Activated CD4-positive, CD25-positive, alpha-beta regulatory T cell treated with anti-CD3 and anti-CD28 coated beads, Interleukin-2, amount 50 U/mL, for 16 hours (primary cell): Measurements from ENCODE around the gene LIN7A.

Experiments used
- DNase-seq: peaks from one replicate; pipeline ENCODE4 v3.0.0-alpha.2; 2020; ENCODE audit warnings: low read depth, low spot score

Gene LIN7A, protein sequence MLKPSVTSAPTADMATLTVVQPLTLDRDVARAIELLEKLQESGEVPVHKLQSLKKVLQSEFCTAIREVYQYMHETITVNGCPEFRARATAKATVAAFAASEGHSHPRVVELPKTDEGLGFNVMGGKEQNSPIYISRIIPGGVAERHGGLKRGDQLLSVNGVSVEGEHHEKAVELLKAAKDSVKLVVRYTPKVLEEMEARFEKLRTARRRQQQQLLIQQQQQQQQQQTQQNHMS

DNA sequence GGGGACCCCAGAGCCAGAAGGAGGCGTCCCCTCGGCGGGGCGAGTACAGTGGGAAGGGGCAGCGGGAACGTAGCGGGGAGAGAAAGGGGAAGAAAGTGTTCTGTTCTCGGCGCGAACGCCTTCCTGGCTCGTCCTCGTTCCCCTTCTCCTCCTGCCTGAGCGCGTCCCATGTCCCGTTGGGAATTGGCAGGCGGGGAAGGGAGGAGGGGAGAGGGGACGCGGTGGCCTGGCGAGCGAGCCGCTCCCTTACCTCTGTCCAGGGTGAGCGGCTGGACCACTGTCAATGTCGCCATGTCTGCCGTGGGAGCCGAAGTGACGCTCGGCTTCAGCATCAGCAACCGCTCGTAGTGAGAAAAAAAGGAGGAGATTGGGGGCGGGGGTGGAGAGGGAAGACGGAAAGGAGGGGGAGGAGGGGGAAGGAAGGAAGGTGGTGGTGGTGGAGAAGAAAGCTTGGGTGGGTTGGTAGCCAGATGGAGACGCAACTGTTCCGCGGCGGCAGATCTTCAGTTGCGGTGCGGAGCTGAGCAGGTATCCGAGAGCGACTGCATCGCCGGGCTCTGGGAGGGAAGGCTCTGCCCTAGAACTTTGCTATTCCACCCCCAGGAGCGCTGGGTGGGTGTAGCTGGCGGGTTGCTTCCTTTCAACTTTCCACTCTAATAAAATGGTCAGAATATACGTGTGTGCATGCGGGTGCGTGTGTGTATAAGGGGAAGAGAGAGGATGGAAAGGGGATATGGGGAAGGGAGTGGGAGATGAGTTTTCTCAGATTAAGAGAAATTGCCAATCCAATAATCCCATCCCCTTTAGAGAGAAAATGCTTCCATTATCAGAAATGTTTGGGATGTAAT lies at the start of gene LIN7A:
Gene LIN7A, minus strand, starts transcription at position 544 of the 848 bp plus-strand sequence. Its CDS starts 212 bp downstream, at position 332.
- DNase-seq: no peak

DNA sequence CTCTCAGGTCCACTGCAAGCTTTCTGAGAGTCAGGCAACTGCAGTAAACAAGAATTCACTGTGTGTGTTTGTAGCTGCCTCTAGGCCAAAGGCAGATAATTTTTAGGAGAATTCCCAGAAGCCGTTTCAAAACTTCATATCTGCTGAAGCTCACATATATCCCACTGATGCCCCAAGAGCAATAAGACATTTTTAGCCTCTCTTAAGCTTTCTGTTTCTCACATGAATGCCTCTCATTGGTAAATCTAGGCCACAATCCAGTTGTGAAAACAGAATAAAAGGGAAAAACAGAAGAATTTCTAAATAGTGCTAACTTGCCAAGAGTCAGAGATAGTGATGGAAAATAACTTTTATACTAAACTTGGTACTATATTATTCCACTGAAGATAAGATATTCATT lies 48.5 kb upstream of the LIN7A start:
- DNase-seq: no peak

DNA sequence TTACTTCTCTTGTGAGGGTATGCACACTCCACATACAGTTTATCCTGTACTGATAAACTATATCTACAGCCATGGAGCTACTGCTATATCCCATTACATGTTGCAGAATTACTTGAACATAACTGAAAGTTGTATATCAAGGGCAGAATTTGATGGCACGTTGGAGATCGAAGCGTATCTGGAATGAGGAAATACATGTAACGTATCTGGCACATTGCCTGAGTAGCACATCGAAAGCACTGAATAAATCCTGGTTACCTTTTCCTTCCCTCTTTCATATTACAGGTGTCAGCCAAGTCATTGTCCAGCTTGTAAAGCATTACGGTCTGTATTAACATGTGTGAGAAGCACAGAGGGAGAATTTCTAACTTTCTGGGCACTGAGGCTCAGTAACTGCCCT lies 42.1 kb upstream of the LIN7A start:
- DNase-seq: no peak

DNA sequence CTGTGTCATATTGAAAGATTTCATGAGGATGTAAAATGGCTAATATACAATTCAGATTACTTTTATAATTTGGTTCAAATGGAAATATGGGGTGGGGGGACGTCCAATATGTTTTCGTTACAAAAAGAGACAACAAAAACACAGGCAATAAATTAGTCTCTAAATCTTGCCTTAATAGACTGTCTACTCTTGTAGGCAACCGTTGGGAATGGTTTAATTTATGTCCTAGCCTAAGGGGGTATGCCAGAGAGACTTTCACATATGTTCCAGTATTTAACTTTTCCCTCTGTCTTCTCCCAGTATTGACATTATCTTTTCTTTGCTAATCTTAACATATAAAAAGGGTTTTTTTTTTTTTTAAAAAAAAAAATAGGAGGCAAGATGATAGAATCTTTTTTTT lies 41.5 kb upstream of the LIN7A start:
- no peak for DNase-seq

DNA sequence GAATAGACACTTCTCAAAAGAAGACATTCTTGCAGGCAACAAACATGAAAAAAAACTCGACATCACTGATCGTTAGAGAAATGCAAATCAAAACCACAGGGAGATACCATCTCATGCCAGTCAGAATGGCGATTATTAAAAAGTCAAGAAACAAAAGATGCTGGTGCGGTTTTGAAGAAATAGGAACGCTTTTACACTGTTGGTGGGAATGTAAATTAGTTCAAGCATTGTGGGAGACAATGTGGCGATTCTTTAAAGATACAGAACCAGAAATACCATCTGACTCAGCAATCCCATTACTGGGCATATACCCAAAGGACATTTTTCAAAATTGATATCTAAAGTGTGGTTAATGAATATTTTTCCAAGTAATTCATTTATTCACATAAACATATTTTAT lies 39.6 kb upstream of the LIN7A start:
- DNase-seq: no peak

DNA sequence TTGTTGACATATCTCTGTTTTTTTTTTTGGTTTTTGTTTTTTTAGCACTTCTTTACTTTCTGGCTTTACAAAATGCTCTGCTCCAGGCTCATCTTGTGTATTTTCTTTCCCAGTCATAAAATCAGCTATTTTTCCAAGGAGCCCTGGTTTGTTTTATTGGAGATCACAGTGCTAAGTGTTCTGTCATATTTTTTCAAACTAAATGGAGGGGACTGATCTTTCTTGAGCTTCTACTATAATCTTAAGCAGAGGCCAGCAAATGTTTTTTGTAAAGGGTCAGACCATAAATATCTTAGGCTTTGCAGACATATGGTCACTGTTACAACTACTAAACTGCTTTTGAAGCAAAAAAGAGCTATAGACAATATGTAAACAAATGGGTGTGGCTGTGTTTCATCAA lies 30.6 kb upstream of the LIN7A start:
- DNase-seq: no peak

DNA sequence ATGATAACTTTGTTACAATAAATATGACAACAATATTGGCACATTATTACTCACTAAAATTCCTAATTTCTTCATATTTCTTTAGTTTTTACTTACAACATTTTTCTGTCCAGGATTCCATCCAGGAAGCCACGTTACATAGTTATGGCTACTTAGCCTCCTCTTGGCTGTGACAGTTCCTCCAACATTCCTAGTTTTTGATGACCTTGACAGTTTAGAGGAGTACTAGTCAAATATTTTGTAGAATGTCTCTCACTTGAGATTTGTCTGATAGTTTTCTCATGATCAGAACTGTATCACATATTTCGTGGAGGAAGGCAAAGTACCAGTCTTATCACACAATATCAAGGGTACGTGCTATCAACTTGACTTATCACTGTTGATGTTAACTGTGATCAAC lies 29.8 kb upstream of the LIN7A start:
- DNase-seq: no peak

DNA sequence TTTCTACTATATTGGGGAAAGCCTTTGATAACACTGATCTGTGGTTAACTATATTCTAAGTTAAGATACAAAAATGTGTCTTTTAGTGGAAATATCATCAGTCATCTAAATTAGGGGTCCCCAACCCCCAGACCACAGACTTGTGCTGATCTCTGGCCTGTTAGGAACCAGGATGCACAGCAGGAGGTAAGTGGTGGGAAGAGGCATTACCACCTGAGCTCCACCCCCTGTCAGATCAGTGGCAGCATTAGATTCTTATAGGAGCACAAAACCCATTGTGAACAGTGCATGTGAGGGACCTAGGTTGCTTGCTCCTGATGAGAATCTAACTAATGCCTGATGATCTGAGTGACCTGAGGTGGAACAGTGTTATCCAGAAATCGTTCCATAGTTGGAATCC lies 28.3 kb upstream of the LIN7A start:
- no peak for DNase-seq

DNA sequence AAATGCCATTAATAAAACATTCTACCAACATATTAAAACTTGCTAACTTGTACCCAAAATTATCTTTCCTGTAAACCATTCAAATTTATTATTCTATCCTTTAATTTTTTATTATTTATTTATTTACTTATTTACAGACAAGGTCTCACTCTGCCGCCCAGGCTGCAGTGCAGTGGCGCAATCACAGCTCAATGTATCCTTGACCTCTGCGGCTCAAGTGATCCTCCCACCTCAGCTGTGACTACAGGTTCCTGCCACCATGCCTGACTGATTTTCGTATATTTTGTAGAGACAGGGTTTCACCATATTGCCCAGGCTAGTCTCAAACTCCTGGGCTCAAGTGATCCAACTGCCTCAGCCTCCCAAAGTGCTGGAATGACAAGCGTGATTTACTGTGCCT lies 20.4 kb upstream of the LIN7A start:
- no peak for DNase-seq

DNA sequence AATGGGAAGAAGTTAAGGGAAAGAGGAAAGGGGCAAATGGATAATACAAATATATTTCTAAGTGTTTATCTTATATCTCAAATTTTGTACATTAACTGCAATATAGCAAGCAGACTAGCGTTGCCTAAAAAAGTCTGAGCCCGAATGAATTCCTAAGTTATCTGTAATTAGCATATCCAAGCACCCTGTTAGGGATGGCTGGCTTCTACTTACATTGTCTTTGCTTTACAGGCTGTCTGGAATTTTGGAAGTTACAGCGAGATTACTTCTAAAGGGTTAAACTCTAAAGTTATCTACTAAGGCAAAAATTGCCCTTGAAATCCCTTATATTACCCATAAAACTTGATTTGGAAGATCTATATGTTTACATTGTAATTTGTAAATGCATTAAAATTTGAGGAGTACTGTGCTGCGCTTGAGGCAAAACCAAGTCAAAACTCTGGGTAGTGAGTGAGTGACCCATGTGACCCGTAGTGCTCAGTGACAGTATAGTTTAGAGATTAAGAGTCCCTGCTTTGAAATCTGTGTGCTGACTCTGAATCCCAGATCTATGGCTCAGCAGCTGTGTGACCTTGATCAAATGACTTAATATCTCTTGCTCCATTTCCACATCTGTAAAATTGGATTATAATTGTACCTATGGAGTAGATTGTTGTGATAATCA lies 17.3 kb upstream of the LIN7A start:
- no peak for DNase-seq

DNA sequence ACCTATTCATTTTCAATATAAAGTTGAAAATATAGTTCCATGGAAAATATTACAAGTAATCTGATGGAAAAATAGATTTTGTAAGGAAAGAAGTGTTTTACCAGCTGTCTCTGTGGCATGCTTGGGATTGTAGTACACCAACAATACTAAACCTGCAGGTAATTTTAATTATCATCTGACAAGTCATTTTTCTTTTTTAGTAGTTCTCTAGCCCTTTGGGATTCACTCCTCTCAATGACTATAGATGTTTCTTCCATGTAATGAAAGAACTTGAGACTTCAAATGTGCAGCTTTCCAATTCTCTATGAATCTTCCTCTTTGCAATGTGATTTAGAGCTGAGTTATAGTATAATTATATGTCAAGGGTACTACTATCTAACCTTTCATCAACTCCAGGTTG lies 14.7 kb upstream of the LIN7A start:
- DNase-seq: no peak

DNA sequence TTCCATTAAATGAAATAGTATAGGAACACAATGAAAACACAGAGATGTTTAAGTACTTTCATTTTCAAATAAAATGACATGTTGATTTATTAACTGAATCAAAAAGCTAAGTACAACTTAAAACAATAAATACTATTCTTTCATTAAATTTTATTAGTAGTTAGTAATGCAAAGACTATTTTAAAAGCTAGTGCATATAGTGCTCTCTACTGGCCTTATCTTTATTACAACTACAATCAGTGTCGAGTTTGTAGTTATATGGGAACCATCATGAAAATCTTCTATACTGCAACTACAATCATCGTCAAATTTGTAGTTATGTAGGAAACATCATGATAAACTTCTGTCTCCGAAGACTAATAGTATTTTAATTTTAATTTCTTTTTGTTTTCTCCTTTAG lies 8.9 kb upstream of the LIN7A start:
- no peak for DNase-seq

DNA sequence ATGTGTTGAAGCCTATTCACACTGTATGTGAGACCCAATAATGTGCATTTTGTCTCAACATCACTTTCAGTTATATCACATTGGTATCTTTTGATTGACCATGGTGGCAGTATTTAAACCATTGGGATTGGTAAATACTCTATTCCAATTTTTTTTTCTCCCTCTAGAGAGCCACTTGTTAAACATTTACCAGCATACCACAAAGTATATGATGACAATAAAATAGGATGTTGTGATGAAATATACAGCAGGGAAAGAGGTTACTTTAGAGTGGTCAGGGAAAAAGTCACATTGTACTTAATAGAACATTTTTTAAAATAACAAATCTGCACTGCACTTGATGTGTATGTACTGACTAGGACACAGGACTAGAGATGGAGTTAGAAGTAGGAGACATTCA lies 5.6 kb upstream of the LIN7A start:
- no peak for DNase-seq

DNA sequence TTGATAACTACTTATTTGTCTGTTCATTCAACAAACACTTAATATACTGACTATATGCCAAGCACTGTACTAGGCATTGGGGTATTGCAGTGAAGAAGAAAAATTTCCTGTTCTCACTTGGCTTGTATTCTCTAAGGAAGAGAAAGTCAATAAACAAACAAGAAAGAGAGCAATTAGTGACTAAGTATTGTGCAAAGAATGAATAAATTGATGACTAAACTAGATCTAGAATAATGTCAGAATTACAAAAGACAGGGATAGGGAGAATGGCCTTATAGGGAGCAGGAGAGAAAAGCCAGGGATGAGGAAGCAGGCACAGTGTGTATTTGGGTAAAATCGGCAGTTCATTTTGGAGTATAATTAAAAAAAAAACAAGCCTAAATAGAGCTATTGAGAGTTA lies 4.2 kb upstream of the LIN7A start:
- DNase-seq: no peak

DNA sequence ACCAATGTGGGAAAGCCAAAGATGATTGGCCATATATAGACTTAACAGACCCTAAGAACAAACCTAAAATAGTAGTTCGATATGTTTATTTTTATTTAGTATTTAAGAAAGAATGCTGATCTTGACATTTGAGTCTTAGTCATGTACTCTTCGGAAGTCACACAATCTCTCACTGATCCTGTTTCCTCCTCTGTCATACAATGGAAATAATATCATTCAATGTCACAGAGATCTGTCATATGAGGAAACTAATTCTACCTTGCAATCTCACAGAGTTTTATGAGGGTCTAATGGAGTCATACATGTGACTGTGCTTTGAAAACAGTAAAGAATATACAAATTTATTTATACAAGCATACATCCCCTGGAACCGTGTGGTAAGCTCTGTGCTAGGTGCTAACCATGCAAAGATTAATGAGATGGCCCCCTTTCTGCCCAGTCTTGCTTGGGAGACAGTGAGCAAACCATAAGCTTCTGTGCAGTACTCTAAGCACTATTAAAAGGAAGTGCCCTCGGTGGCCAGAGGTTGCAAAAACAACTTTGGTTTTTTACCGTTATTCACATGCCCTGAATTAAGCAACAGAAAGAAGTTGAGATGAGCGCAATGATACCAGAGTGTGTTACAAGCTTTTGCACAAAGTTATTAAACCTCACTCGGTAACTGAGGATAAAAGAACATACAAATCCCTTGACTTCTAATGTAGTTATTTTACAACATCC lies 1.7 kb upstream of the LIN7A start:
- no peak for DNase-seq

DNA sequence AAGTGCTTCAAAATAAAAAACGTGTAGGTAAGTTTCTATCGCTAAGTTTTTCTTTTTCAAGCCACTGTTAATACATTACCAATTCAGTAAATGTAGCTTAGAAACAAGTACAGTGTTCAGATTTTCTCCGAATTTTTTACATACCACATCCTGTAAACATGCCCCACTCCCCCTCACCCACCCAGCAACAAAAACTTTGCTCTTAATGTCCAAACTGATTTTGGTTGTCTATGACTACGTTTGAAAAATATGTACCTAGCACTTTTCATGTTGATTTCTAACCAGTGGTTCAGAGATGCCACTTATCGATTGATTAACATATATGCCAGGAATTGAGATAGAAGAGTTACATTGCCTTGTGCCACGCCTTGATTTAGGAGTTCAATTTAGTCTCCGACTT lies 663 bp upstream of the LIN7A start:
- no peak for DNase-seq

DNA sequence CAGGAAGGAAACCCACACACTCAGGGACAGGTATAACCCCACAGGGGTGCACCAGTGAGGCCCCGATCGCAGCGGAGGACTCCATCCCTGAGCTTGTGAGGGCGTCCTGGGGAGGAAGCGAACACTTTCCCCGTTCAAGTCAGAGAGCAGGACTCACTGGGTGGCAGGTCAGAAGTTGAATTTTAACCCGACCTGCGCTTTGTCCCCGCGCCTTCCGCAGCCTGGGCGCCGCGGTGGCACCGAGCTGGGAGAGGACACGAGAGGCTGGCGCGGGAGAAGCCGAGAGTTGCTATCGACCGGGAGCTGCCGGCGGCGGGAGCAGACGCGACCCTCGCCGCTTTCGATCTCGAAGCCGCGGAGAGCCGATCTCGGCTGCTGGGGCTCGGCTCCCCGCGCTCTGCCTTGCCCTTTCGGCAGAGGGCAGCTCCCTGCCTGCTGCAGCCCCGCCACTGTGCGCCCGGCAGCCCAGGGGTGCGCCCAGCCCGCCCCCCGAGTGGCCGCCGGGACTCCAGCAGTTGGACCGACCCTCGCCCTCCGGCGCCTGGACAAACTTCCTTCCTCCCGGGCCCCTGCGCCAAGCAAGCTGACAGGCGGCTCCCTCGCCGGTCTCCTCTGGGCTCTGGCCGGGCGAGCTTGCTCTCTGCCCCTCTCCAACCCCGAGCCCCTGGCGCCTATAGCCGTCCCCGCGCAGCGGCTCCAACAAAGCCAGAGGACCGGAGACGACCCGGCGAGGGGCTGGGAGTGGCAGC lies 918 bp downstream of the LIN7A start:
- no peak for DNase-seq

DNA sequence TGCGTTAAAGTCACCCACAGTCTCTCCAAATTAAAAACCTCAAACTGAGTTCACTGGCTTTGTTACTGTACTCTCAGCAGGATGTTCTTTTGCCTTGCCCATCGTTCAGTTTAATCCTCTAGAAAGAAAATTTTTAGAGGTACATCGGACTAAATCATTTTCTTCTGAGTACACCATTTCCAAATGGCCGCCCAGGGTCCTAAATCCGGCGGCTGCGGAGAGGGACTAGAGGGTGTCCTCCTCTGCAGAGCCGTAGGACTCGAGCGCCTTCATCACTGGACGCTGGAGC lies 1.4 kb downstream of the LIN7A start:
- no peak for DNase-seq

DNA sequence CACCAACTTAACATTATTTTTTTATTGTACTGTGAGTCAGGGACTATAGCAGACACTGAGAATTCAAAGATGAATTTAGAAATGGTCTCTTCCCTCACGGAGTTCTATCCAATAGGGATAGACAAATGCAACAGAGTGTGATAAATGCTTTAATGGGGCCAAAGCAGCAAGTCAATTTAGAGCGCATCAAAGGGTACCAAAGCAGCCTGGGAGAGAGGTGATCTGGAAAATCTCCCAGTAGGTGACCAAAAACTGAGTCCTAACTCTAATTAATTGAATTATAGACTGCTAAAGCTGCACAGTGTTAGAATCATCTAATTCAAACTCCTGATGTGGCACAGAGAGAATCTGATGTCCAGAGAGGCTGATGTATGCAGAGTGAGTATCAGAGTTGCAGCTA lies 2.6 kb downstream of the LIN7A start:
- DNase-seq: no peak

DNA sequence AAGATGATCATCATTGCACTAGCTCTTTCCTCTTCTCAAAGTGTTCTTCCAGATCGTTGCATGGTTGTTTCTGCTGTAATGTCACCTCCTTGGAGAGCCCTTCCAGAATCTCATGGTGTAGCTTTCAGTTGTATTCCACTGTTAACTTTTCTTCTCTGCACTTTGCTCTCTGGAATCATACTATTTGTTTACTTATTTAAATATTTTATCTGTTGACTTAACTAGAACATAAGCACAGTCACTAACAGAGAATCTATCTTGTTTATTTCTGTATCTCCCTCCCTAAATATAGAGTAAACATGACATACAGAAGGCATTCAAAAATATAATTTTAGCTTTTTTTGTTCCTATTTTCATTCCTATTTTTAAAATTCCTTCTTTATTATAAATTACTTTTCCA lies 11.8 kb downstream of the LIN7A start:
- DNase-seq: no peak

DNA sequence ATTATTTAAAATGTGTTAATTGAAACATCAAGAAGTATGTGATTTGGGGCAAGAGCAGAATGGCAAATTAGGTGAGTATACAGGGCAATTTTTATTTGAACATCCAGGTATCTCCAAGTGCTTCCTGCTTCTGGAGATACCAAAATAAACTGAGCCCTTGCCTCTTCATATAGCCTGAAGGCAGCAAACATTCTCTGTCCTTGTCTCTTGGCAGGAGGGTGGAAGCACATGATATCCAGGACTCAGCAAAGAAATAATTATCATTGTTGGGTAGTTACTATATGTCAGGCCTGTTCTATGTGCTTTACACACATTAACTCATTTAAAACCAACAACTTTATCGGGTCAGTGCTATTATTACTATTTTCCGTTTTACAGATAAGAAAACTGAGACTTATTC lies 12.5 kb downstream of the LIN7A start:
- DNase-seq: no peak

DNA sequence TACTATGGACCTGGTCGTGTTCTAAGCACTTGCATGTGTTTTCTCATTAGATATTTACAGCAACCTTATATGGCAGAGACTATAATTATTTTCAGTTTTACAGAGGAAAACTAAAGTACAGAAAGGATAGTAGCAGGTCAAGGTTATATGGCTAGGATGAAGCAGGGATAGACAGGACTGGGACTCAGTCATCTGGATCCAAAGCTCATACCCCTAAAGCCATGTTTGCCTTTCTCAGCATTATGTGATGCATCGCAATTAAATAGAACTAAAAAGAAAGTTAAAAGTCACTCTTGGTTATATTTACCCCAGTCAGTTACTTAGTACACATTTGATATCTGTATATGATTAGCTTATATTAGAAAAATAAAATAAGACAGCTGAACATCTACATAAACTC lies 13.3 kb downstream of the LIN7A start:
- DNase-seq: no peak
